ENCODE measurements around the gene GPAT2.
A peak's percentile ranks its signal among the peaks of the same experiment; 100 is the strongest.
"Not testable (repeated sequence)": the region's sequence is repeated elsewhere in the genome, so short reads cannot be mapped to it uniquely, and the experiment has no call there.

GPAT2 gene

GRCh38 chr2:96034792-96035191 is at the start of gene GPAT2:
GPAT2 (minus strand) TSS chr2:96034916; CDS start chr2:96032359, 2,557 bp downstream.
- DNase-seq, result not testable (repeated sequence)

- no peak for DNase-seq
These were observed 49.5 kb upstream of the GPAT2 start for GRCh38 chr2:96083989-96084857.

GRCh38 chr2:96083064-96083939 is 48.6 kb upstream of the GPAT2 start:
- no peak for DNase-seq

GRCh38 chr2:96082211-96083063 is 47.7 kb upstream of the GPAT2 start:
- DNase-seq, result no peak

GRCh38 chr2:96081042-96081441 is 46.3 kb upstream of the GPAT2 start:
- DNase-seq, result no peak

GRCh38 chr2:96075199-96075771 is 40.6 kb upstream of the GPAT2 start:
- no peak for DNase-seq

GRCh38 chr2:96074156-96074555 is 39.4 kb upstream of the GPAT2 start:
- DNase-seq, result no peak

GRCh38 chr2:96073170-96073775 is 38.6 kb upstream of the GPAT2 start:
- DNase-seq, result peak; percentile 69

- DNase-seq, result peak; percentile 60
These were observed 38.0 kb upstream of the GPAT2 start for GRCh38 chr2:96072746-96073145.

GRCh38 chr2:96071977-96072491 is 37.3 kb upstream of the GPAT2 start:
- DNase-seq, result not testable (repeated sequence)

- DNase-seq, result not testable (repeated sequence)
These were observed 36.6 kb upstream of the GPAT2 start for GRCh38 chr2:96071087-96071976.

- not testable (repeated sequence) for DNase-seq
These were observed 35.6 kb upstream of the GPAT2 start for GRCh38 chr2:96070351-96070750.

GRCh38 chr2:96069878-96070277 is 35.2 kb upstream of the GPAT2 start:
- not testable (repeated sequence) for DNase-seq

- DNase-seq, result not testable (repeated sequence)
These were observed 33.3 kb upstream of the GPAT2 start for GRCh38 chr2:96067902-96068581.

GRCh38 chr2:96067098-96067660 is 32.5 kb upstream of the GPAT2 start:
- DNase-seq, result not testable (repeated sequence)

- DNase-seq, result not testable (repeated sequence)
These were observed 31.8 kb upstream of the GPAT2 start for GRCh38 chr2:96066511-96066910.

- not testable (repeated sequence) for DNase-seq
These were observed 31.2 kb upstream of the GPAT2 start for GRCh38 chr2:96065954-96066353.

GRCh38 chr2:96065381-96065930 is 30.7 kb upstream of the GPAT2 start:
- DNase-seq, result no peak

GRCh38 chr2:96064760-96065159 is 30.0 kb upstream of the GPAT2 start:
- DNase-seq, result not testable (repeated sequence)

All from islet precursor cell (in vitro differentiated cells).